GM19455 (cell line): ENCODE measurements around the gene NRXN3.
"Not testable (repeated sequence)": the region's sequence is repeated elsewhere in the genome, so short reads cannot be mapped to it uniquely, and the experiment has no call there.

Experiments
- ATAC-seq: cut with Tn5 transposase; IDR thresholded peaks from one replicate; pipeline ENCODE4 v1.9.1; 2021; ENCODE audit not compliant: unreplicated experiment

NRXN3 gene

GRCh38 chr14:79740066-79740601, 1570.0 kb downstream of the NRXN3 start:
- ATAC-seq = no peak

GRCh38 chr14:79742142-79742541, 1572.0 kb downstream of the NRXN3 start:
- ATAC-seq = no peak

GRCh38 chr14:79745046-79745445, 1574.9 kb downstream of the NRXN3 start:
- ATAC-seq = no peak

- no peak for ATAC-seq
Measured at GRCh38 chr14:79749065-79749464, 1578.9 kb downstream of the NRXN3 start.

- no peak for ATAC-seq
Measured at GRCh38 chr14:79758985-79759384, 1588.8 kb downstream of the NRXN3 start.

GRCh38 chr14:79764323-79764722, 1594.2 kb downstream of the NRXN3 start:
- ATAC-seq = no peak

GRCh38 chr14:79766511-79766910, 1596.3 kb downstream of the NRXN3 start:
- no peak for ATAC-seq

- no peak for ATAC-seq
Measured at GRCh38 chr14:79767251-79767650, 1597.1 kb downstream of the NRXN3 start.

GRCh38 chr14:79767721-79768120, 1597.5 kb downstream of the NRXN3 start:
- not testable (repeated sequence) for ATAC-seq

- no peak for ATAC-seq
Measured at GRCh38 chr14:79781882-79782281, 1611.7 kb downstream of the NRXN3 start.

GRCh38 chr14:79783041-79783440, 1612.9 kb downstream of the NRXN3 start:
- ATAC-seq = no peak

- ATAC-seq = no peak
Measured at GRCh38 chr14:79786522-79786921, 1616.3 kb downstream of the NRXN3 start.

GRCh38 chr14:79788346-79788745, 1618.2 kb downstream of the NRXN3 start:
- ATAC-seq = no peak

- no peak for ATAC-seq
Measured at GRCh38 chr14:79791055-79791732, 1621.0 kb downstream of the NRXN3 start.

- ATAC-seq = no peak
Measured at GRCh38 chr14:79802093-79802492, 1631.9 kb downstream of the NRXN3 start.

GRCh38 chr14:79805636-79806035, 1635.5 kb downstream of the NRXN3 start:
- no peak for ATAC-seq

GRCh38 chr14:79809849-79810612, 1639.9 kb downstream of the NRXN3 start:
- ATAC-seq = no peak

- no peak for ATAC-seq
Measured at GRCh38 chr14:79820866-79821535, 1650.8 kb downstream of the NRXN3 start.

- ATAC-seq = no peak
Measured at GRCh38 chr14:79822034-79822433, 1651.9 kb downstream of the NRXN3 start.

GRCh38 chr14:79825046-79825521, 1654.9 kb downstream of the NRXN3 start:
- ATAC-seq = no peak

- no peak for ATAC-seq
Measured at GRCh38 chr14:79826362-79826761, 1656.2 kb downstream of the NRXN3 start.
